Ovary (tissue), 3 donors: Measurements from ENCODE around the gene CACHD1.

ENCODE experiments used
- CTCF ChIP-seq, 3 donors: fragments of 450-650 bp in 2 of 3; fragments of 200-600 bp in 1 of 3; IDR thresholded peaks; one replicate each; pipeline versions ENCODE4 v1.5.1 to v1.8.0; 2016 to 2022; ENCODE audit warnings: antibody characterized with exemption in 3 of 3, mild to moderate bottlenecking in 1 of 3
- EP300 ChIP-seq: sonication (generic); formaldehyde crosslinking; IDR thresholded peaks from one replicate; pipeline ENCODE4 v1.6.1; 2017; ENCODE audit warnings: antibody characterized with exemption
- POLR2A ChIP-seq: fragments of 450-650 bp; IDR thresholded peaks from one replicate; pipeline ENCODE4 v1.6.1; 2017; ENCODE audit warnings: antibody characterized with exemption, mild to moderate bottlenecking, moderate library complexity
- donor health status: DM: no; HTN: no; CAD: no.

GRCh38 chr1:64715186-64715585 is 245.3 kb downstream of the CACHD1 start:
- no peak for TF ChIP-seq CTCF (IDR thresholded peaks at IDR 0.05)
- no peak for TF ChIP-seq EP300
- no peak for TF ChIP-seq POLR2A
